ENCODE data around the gene TOP1.

DNA sequence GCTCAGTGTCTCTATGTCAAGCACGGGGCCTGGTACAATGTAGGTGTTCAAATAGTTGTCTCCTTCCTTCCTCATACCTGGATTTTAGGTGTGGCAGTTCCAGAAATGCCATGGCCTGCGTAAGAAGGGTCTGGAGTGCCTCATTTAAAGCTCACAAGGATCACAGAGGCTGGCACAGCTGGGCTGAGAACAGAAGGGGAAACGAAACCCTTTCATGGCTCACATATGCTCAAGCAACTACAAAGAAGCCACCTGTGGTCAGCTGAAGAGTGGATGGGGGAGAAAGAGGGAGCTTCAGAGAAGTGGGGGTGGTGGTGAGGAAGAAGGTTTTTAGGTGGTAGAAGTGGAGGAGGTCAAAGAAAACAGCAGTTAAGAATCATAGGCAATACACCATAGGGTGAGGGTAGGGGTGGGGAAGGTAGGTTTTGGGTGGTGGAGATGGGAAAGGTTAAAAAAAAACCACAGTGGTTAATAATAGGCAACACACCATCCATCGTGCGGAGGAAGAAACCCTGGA is 17.0 kb upstream of the TOP1 start:
- TF ChIP-seq ZNF274 (IDR thresholded peaks at IDR 0.05; ENCODE audit: low read depth, low read length): no peak
- TF ChIP-seq YY1 (IDR thresholded peaks at IDR 0.05; ENCODE audit: insufficient read depth, insufficient read length): no peak
- TF ChIP-seq SUZ12 (IDR thresholded peaks at IDR 0.05; ENCODE audit: extremely low read depth, insufficient read depth, insufficient read length): no peak
